Endometrium (tissue), 2 donors: ENCODE results near the gene TRMT10B.
"Not testable (repeated sequence)": the region's sequence is repeated elsewhere in the genome, so short reads cannot be mapped to it uniquely, and the experiment has no call there.

ENCODE experiments used
- FAIRE-seq: peaks from 2 replicates; lab custom pipeline; 2012; peaks lifted over from hg19 to GRCh38; lab: Jason Lieb, UNC
- donor health status: control.
- donor health status: control.

TRMT10B gene

GRCh38 chr9:37801287-37801850 is 47.8 kb downstream of the TRMT10B start:
- no peak for FAIRE-seq

GRCh38 chr9:37801959-37802711 is 48.5 kb downstream of the TRMT10B start:
- FAIRE-seq, result no peak

- FAIRE-seq, result no peak
Measured at GRCh38 chr9:37806271-37806670, 52.7 kb downstream of the TRMT10B start.

- FAIRE-seq, result not testable (repeated sequence)
Measured at GRCh38 chr9:37809676-37810075, 56.1 kb downstream of the TRMT10B start.

GRCh38 chr9:37811906-37812476 is 58.4 kb downstream of the TRMT10B start:
- FAIRE-seq, result no peak

- no peak for FAIRE-seq
Measured at GRCh38 chr9:37812773-37813379, 59.3 kb downstream of the TRMT10B start.

- no peak for FAIRE-seq
Measured at GRCh38 chr9:37818849-37819248, 65.2 kb downstream of the TRMT10B start.

GRCh38 chr9:37820142-37820541 is 66.5 kb downstream of the TRMT10B start:
- FAIRE-seq, result no peak

- FAIRE-seq, result not testable (repeated sequence)
Measured at GRCh38 chr9:37825174-37825573, 71.6 kb downstream of the TRMT10B start.

GRCh38 chr9:37827483-37828165 is 74.0 kb downstream of the TRMT10B start:
- FAIRE-seq, result no peak
